Measurements from ENCODE around the gene ZFYVE16.
"Not testable (repeated sequence)": the region's sequence is repeated elsewhere in the genome, so short reads cannot be mapped to it uniquely, and the experiment has no call there.

- TF ChIP-seq CTCF (IDR thresholded peaks at IDR 0.05; ENCODE audit: low read length); EZH2phosphoT487 (IDR thresholded peaks at IDR 0.05; ENCODE audit: low read length); EZH2 (optimal IDR thresholded peaks at IDR 0.05; ENCODE audit: low read depth, low read length): not testable (repeated sequence)
Observed at GRCh38 chr5:80424365-80424764, 16.5 kb downstream of the ZFYVE16 start.

All from MM.1S (cell line).